Chondrocyte (in vitro differentiated cells): ENCODE results near the gene PNPLA6. TPM values are rescaled to one million over a fixed set of nuclear protein-coding genes. Genes with fewer than 3 reads are reported as not detected.

Source experiments
- DNase-seq: peaks from one replicate; pipeline ENCODE4 v3.0.0; 2021; ENCODE audit warnings: mixed read lengths, low spot score
- H3K27ac Mint-ChIP-seq: one replicate; pipeline ENCODE4 v1.8.0; 2021; ENCODE audit warnings: mild to moderate bottlenecking, moderate library complexity, mixed read lengths; ENCODE audit not compliant: unreplicated experiment
- H3K27me3 Mint-ChIP-seq: 2 replicates; pipeline ENCODE4 v1.8.0; 2021; ENCODE audit warnings: low read depth, mixed read lengths
- H3K36me3 Mint-ChIP-seq: 2 replicates; pipeline ENCODE4 v1.8.0; 2021; ENCODE audit warnings: low read depth, mixed read lengths
- H3K4me1 Mint-ChIP-seq: 2 replicates; pipeline ENCODE4 v1.8.0; 2021; ENCODE audit warnings: low read depth, mild to moderate bottlenecking, mixed read lengths
- H3K4me3 Mint-ChIP-seq: one replicate; pipeline ENCODE4 v1.8.0; 2021; ENCODE audit warnings: mild to moderate bottlenecking, moderate library complexity, mixed read lengths; ENCODE audit not compliant: unreplicated experiment
- H3K9me3 Mint-ChIP-seq: 2 replicates; pipeline ENCODE4 v1.8.0; 2021; ENCODE audit warnings: low read depth, mixed read lengths
- CTCF ChIP-seq: fragments of 200-600 bp; sonication (generic); IDR thresholded peaks from 2 replicates; pipeline ENCODE4 v1.5.0; 2021; ENCODE audit warnings: antibody characterized with exemption, mild to moderate bottlenecking, moderate library complexity
- total RNA-seq: library from RNA; stranded (reverse); gene quantifications from 3 replicates; pipeline ENCODE4 v1.2.1, GENCODE V29; 2021

The PNPLA6 gene
- total RNA-seq, 1 donor from 2014 or later: 87.9 TPM

GRCh38 chr19:7504684-7505083 lies 30.8 kb upstream of the PNPLA6 start:
- peaks cover 4% of the 10 kb centered on the region for H3K4me1 Mint-ChIP-seq
- no peaks in the 10 kb centered on the region for H3K9me3 Mint-ChIP-seq
- no peak for TF ChIP-seq CTCF
- H3K27me3 Mint-ChIP-seq: peaks cover 1% of the 10 kb centered on the region
- no peak for DNase-seq
- H3K36me3 Mint-ChIP-seq: no peaks in the 10 kb centered on the region
- no peak overlapping the region for H3K4me3 Mint-ChIP-seq
- no peak overlapping the region for H3K27ac Mint-ChIP-seq

GRCh38 chr19:7505288-7505681 lies 30.2 kb upstream of the PNPLA6 start:
- Mint-ChIP-seq H3K4me1 (peaks cover 4% of the 10 kb centered on the region), H3K9me3 (no peaks in the 10 kb centered on the region), H3K36me3 (no peaks in the 10 kb centered on the region), H3K27me3 (peaks cover 1% of the 10 kb centered on the region), H3K4me3 (no peak overlapping the region), H3K27ac (no peak overlapping the region)
- TF ChIP-seq CTCF: no peak
- no peak for DNase-seq

GRCh38 chr19:7505682-7506384 lies 29.7 kb upstream of the PNPLA6 start:
- no peak for TF ChIP-seq CTCF
- Mint-ChIP-seq H3K4me3 (no peak overlapping the region), H3K9me3 (no peaks in the 10 kb centered on the region), H3K27me3 (peaks cover 1% of the 10 kb centered on the region), H3K27ac (no peak overlapping the region), H3K36me3 (no peaks in the 10 kb centered on the region), H3K4me1 (peaks cover 4% of the 10 kb centered on the region)
- DNase-seq: no peak

GRCh38 chr19:7506385-7507328 lies 28.9 kb upstream of the PNPLA6 start:
- no peak overlapping the region for H3K4me3 Mint-ChIP-seq
- no peaks in the 10 kb centered on the region for H3K36me3 Mint-ChIP-seq
- DNase-seq: no peak
- no peak for TF ChIP-seq CTCF
- H3K9me3 Mint-ChIP-seq: no peaks in the 10 kb centered on the region
- no peak overlapping the region for H3K27ac Mint-ChIP-seq
- peaks cover 4% of the 10 kb centered on the region for H3K4me1 Mint-ChIP-seq
- no peaks in the 10 kb centered on the region for H3K27me3 Mint-ChIP-seq

DNA sequence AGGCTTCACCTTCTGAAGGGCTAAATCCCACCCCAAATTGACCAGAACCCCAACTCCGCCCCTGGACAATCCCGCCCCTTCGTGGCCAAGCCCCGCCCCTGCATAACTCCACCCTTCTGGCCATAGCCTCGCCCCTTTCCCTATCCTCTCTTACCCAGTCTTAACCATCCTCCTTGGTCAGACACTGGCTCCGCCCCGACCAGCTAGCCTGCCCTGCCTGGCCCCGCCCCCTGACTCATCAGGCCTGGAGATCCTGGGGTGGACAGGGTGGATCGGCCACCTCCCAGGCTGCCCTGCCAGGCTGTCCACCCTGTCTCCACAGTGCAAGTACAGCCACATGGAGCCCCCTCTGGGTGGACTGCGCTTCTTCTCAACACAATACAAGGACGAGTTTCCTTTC lies 27.6 kb upstream of the PNPLA6 start:
- no peaks in the 10 kb centered on the region for H3K36me3 Mint-ChIP-seq
- H3K27me3 Mint-ChIP-seq: no peaks in the 10 kb centered on the region
- peaks cover 4% of the 10 kb centered on the region for H3K4me1 Mint-ChIP-seq
- no peaks in the 10 kb centered on the region for H3K9me3 Mint-ChIP-seq
- no peak for DNase-seq
- no peak for TF ChIP-seq CTCF
- no peak overlapping the region for H3K4me3 Mint-ChIP-seq
- H3K27ac Mint-ChIP-seq: no peak overlapping the region
